DOHH2 (cell line): ENCODE results near the gene KIAA1671.

Experiments used
- CTCF ChIP-seq: fragments of 200-600 bp; sonication (generic); IDR thresholded peaks from one replicate; pipeline ENCODE4 v1.5.1; 2014; ENCODE audit warnings: antibody characterized with exemption, mild to moderate bottlenecking, low read depth, low read length; ENCODE audit not compliant: poor library complexity, severe bottlenecking
- EZH2phosphoT487 ChIP-seq: fragments of 200-600 bp; sonication (generic); IDR thresholded peaks from 2 replicates; pipeline ENCODE4 v1.6.1; 2017; ENCODE audit warnings: borderline replicate concordance, mild to moderate bottlenecking, antibody characterized with exemption, low read length, moderate library complexity, mixed read lengths

DNA sequence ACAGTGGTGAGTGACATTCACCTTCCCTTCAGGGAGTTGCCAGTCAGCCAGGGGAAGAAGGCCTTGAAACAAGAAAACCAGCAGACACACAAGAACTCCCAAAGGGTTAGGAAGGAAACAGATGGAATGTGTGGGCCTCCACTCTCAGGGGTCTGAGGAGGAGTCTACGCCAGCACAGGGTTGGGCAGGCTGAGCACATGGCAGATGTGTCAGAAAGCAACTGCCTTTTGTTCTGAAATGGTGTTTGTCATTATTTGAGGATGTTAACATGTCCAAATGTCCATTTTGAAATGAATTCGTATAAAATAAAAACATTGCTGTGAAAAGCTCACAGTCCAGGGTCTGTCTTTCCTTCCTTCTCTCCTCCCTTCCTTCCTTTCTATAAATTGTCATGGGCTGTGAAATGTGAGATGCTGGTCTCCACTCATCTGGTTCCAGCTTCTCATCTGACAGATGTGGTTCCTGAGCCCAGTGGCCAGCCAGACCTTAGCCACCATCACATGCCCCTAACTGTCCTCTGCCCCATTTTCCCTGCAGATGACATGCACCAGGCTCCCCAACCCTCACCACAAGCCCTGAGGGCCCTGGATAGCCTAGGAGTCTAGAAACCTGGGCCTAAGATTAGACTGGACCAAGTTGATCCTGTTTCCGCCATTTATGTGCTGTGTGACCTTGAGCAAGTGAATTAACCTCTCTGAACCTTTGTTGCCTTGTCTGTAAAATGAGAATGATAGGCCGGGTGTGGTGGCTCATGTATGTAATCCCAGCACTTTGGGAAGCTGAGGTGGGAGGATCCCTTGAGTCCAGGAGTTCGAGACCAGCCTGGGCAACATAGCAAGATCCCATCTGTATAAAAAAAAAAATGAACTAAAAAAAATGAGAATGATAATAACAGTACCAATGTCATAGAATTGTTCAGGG is 190.9 kb downstream of the KIAA1671 start:
- TF ChIP-seq CTCF (no peak), EZH2phosphoT487 (no peak)
